ENCODE results near the gene MYL5. TPM values are rescaled to one million over a fixed set of nuclear protein-coding genes. Genes with fewer than 3 reads are reported as not detected.
A peak's percentile ranks its signal among the peaks of the same experiment; 100 is the strongest.

Gene MYL5
- total and polyA plus RNA-seq, 8 donors = 4.0 to 29.3 (median 5.7) TPM

- TF ChIP-seq CTCF (IDR thresholded peaks at IDR 0.05) = no peak
- intact Hi-C loops (cut with DNase I) = no loop called here
- FAIRE-seq (no peak), ATAC-seq (no peak), DNase-seq (peak in 4 of 6 donors; percentile 12 to 72 (median 40))
- Histone ChIP-seq H3K36me3 (no peaks in the 10 kb centered on the region), H3K27me3 (no peaks in the 10 kb centered on the region), H3K4me3 (no peak overlapping the region), H3K4me1 (no peaks in the 10 kb centered on the region), H3K9me3 (no peaks in the 10 kb centered on the region), H3K27ac (no peak overlapping the region)
- WGBS, 2 donors = 89 to 97% methylated on average over 24 of the region's 24 CpGs
Observed at GRCh38 chr4:664713-665231, 9.6 kb upstream of the MYL5 start.

GRCh38 chr4:665381-665750 lies 9.0 kb upstream of the MYL5 start:
- DNase-seq = peak in 2 of 6 donors; percentile 42 to 57
- Histone ChIP-seq H3K27ac (no peak overlapping the region), H3K4me3 (no peak overlapping the region), H3K9me3 (no peaks in the 10 kb centered on the region), H3K36me3 (no peaks in the 10 kb centered on the region), H3K27me3 (no peaks in the 10 kb centered on the region), H3K4me1 (no peaks in the 10 kb centered on the region)
- FAIRE-seq = no peak
- no peak for TF ChIP-seq CTCF (IDR thresholded peaks at IDR 0.05)
- WGBS, 2 donors = 70 to 88% methylated on average over 12 of the region's 12 CpGs
- no peak for ATAC-seq
- intact Hi-C loops (cut with DNase I) = no loop called here

- Histone ChIP-seq H3K9me3 (no peaks in the 10 kb centered on the region), H3K27ac (no peak overlapping the region), H3K36me3 (no peaks in the 10 kb centered on the region), H3K27me3 (no peaks in the 10 kb centered on the region), H3K4me3 (no peak overlapping the region), H3K4me1 (no peaks in the 10 kb centered on the region)
- DNase-seq (peak in 2 of 6 donors; percentile 22 to 69), ATAC-seq (no peak), FAIRE-seq (no peak)
- no peak for TF ChIP-seq CTCF (IDR thresholded peaks at IDR 0.05)
- intact Hi-C loops (cut with DNase I) = no loop called here
- WGBS, 2 donors = 57 to 70% methylated on average over 21 to 22 of the region's 22 CpGs
Observed at GRCh38 chr4:665751-666435, 8.4 kb upstream of the MYL5 start.

GRCh38 chr4:666436-666810 lies 7.9 kb upstream of the MYL5 start:
- intact Hi-C loops (cut with DNase I) = no loop called here
- H3K4me1 ChIP-seq = no peaks in the 10 kb centered on the region
- no peaks in the 10 kb centered on the region for H3K27me3 ChIP-seq
- WGBS, 2 donors = 72 to 77% methylated on average over 20 to 22 of the region's 22 CpGs
- DNase-seq (peak in 1 of 6 donors; percentile 19), ATAC-seq (no peak), FAIRE-seq (no peak)
- H3K4me3 ChIP-seq = no peak overlapping the region
- TF ChIP-seq CTCF (IDR thresholded peaks at IDR 0.05) = no peak
- no peak overlapping the region for H3K27ac ChIP-seq
- H3K36me3 ChIP-seq = no peaks in the 10 kb centered on the region
- no peaks in the 10 kb centered on the region for H3K9me3 ChIP-seq

GRCh38 chr4:666822-667544 lies 7.4 kb upstream of the MYL5 start:
- ATAC-seq (no peak), DNase-seq (peak in 2 of 6 donors; percentile 15 to 70), FAIRE-seq (no peak)
- 67 to 83% methylated on average over 26 to 28 of the region's 28 CpGs for WGBS, 2 donors
- TF ChIP-seq CTCF (IDR thresholded peaks at IDR 0.05) = no peak
- H3K27me3 ChIP-seq = no peaks in the 10 kb centered on the region
- peaks cover 0 to 5% (median 0%) of the 10 kb centered on the region in 3 donors for H3K36me3 ChIP-seq
- intact Hi-C loops (cut with DNase I) = no loop called here
- no peak overlapping the region for H3K4me3 ChIP-seq
- no peak overlapping the region for H3K27ac ChIP-seq
- H3K9me3 ChIP-seq = no peaks in the 10 kb centered on the region
- H3K4me1 ChIP-seq = no peaks in the 10 kb centered on the region
